SK-N-MC (cell line): Measurements from ENCODE around the gene ZEB2.

Experiments used
- DNase-seq: peaks from one replicate; pipeline ENCODE4 v3.0.0-alpha.2; 2011; ENCODE audit warnings: low read depth, low spot score
- H3K27ac ChIP-seq: fragments of 200-600 bp; sonication (generic); 2 replicates; pipeline ENCODE4 v1.5.1; 2016; ENCODE audit warnings: mixed run types
- H3K36me3 ChIP-seq: fragments of 200-600 bp; sonication (generic); 2 replicates; pipeline ENCODE4 v1.6.1; 2017; ENCODE audit warnings: antibody characterized with exemption, low read length, mixed read lengths; ENCODE audit not compliant: insufficient read depth
- H3K4me3 ChIP-seq: fragments of 200-600 bp; sonication (generic); 2 replicates; pipeline ENCODE4 v1.5.1; 2016
- H3K9ac ChIP-seq: fragments of 200-600 bp; sonication (generic); 2 replicates; pipeline ENCODE4 v1.8.0; 2017; ENCODE audit warnings: mixed run types, mixed read lengths; ENCODE audit not compliant: insufficient read length
- H3K9me3 ChIP-seq: fragments of 200-600 bp; sonication (generic); 2 replicates; pipeline ENCODE4 v1.6.1; 2017; ENCODE audit warnings: low read depth, mild to moderate bottlenecking, antibody characterized with exemption, low read length, moderate library complexity, mixed read lengths
- EZH2 ChIP-seq: fragments of 200-600 bp; sonication (generic); IDR thresholded peaks from one replicate; pipeline ENCODE4 v1.6.1; 2017; ENCODE audit warnings: antibody characterized with exemption
- FOXP2 ChIP-seq: optimal IDR thresholded peaks from 2 replicates; pipeline ENCODE3; 2011; ENCODE audit warnings: mild to moderate bottlenecking, moderate library complexity; ENCODE audit not compliant: insufficient read depth; ENCODE audit errors: extremely low read length, control extremely low read depth
- POLR2AphosphoS5 ChIP-seq: IDR thresholded peaks from 2 replicates; pipeline ENCODE4 v1.6.1; 2012; ENCODE audit warnings: mild to moderate bottlenecking, low read depth, low read length, borderline replicate concordance

The ZEB2 gene

DNA sequence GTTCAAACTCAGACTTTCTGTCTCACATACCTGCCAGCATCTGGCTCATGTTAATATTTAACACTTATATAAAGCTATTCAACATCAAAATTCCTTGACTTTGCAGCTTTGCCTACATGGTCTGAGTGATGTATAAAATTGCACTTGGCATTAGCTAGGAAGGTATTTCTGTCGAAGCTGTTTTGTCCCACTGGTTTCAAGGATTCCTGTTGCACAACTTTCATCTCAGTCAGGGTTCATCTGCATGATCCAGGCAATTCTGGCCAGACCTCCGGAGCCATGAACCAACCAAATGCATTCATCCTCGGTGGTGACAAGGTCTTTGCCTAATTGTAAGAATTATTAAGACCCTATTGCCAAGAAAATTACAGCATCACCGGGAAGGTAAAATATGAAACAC lies 185.4 kb downstream of the ZEB2 start:
- Histone ChIP-seq H3K4me3 (no peak overlapping the region), H3K9ac (no peak overlapping the region), H3K9me3 (no peaks in the 10 kb centered on the region), H3K27ac (no peak overlapping the region), H3K36me3 (peaks cover 11% of the 10 kb centered on the region)
- TF ChIP-seq EZH2: no peak
- no peak for TF ChIP-seq POLR2AphosphoS5
- no peak for TF ChIP-seq FOXP2
- DNase-seq: no peak
